Measurements from ENCODE around the gene SPI1.

DNA sequence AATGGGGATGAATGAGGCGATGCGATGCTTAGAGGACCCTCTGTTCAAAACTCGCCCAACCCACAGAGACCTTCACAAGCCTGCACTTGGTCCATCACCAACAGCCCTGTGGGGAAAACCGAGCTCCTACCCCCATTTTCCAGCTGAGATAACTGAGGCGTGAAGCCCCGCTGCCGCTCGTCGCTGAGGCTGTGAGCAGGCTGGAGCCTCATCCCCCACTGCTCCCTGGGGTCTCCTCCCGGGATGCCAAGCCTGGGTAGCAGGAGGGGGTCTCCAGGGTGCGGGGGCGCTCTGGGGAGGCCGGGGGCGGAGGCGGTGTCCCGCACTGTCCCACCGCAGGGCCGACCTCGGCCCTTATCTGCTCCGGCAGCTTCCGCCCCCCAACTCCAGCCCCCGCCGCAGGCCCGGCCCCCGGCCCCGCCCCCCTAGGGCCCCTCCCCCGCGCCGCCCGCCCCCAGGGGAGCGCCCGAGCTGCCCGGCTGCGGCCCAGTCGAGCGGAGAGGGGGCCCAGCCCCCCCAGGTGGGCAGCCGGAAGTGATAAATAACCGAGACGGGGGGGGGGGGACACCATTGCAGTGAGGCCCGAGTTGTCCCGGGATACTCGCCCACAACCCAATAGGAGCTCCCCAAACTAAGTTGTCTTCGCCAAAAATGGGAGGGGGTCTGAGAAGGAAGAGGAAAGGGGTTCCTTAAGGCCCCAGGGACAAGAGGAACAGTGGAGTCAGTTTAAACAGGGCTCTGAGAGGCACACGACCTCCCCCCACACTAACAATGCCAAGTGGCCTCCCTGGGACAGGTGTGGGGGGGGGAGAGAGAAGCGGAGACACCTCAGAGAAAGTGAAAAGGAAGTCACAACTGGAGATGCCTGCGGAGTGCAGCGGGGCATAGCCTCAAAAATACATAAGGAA lies 21.8 kb upstream of the SPI1 start:
- TF ChIP-seq, protein P1, sequence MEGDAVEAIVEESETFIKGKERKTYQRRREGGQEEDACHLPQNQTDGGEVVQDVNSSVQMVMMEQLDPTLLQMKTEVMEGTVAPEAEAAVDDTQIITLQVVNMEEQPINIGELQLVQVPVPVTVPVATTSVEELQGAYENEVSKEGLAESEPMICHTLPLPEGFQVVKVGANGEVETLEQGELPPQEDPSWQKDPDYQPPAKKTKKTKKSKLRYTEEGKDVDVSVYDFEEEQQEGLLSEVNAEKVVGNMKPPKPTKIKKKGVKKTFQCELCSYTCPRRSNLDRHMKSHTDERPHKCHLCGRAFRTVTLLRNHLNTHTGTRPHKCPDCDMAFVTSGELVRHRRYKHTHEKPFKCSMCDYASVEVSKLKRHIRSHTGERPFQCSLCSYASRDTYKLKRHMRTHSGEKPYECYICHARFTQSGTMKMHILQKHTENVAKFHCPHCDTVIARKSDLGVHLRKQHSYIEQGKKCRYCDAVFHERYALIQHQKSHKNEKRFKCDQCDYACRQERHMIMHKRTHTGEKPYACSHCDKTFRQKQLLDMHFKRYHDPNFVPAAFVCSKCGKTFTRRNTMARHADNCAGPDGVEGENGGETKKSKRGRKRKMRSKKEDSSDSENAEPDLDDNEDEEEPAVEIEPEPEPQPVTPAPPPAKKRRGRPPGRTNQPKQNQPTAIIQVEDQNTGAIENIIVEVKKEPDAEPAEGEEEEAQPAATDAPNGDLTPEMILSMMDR (IDR thresholded peaks at IDR 0.05): no peak
- TF ChIP-seq POLR2AphosphoS5 (IDR thresholded peaks at IDR 0.05): no peak

Data from breast epithelium (tissue), 3 donors.